ENCODE results near the gene ATAD3A.

DNA sequence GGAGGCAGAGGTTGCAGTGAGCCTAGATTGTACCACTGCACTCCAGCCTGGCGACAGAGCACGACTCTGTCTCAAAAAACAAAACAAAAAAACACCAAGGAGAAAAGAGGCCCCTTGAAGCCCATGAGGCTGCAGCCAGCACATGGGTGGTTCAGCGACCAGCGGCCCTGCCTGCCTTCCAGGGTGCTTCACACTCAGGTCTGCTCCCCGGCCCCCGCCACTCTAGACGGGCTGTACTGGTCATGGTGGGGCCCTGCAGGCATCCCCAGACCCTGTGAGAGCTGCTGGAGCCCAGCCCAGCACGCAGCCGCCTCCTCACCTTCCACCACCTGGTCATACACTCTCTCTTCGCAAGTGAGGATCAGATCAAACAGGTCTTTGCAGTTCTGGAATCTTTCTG lies 32.6 kb downstream of the ATAD3A start:
- TF ChIP-seq, protein P1, sequence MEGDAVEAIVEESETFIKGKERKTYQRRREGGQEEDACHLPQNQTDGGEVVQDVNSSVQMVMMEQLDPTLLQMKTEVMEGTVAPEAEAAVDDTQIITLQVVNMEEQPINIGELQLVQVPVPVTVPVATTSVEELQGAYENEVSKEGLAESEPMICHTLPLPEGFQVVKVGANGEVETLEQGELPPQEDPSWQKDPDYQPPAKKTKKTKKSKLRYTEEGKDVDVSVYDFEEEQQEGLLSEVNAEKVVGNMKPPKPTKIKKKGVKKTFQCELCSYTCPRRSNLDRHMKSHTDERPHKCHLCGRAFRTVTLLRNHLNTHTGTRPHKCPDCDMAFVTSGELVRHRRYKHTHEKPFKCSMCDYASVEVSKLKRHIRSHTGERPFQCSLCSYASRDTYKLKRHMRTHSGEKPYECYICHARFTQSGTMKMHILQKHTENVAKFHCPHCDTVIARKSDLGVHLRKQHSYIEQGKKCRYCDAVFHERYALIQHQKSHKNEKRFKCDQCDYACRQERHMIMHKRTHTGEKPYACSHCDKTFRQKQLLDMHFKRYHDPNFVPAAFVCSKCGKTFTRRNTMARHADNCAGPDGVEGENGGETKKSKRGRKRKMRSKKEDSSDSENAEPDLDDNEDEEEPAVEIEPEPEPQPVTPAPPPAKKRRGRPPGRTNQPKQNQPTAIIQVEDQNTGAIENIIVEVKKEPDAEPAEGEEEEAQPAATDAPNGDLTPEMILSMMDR (IDR thresholded peaks at IDR 0.05; ENCODE audit: insufficient read depth, low read length, poor library complexity, severe bottlenecking): no peak
- TF ChIP-seq EZH2phosphoT487 (conservative IDR thresholded peaks at IDR 0.05; ENCODE audit: low read length): no peak

All from SU-DHL-6 (cell line).